ENCODE results near the gene HOXA11.

GRCh38 chr7:27215356-27215755, 30.3 kb upstream of the HOXA11 start:
- TF ChIP-seq ATF1 (CRISPR knock-in tag; IDR thresholded peaks at IDR 0.05): no peak
- TF ChIP-seq, protein P1, sequence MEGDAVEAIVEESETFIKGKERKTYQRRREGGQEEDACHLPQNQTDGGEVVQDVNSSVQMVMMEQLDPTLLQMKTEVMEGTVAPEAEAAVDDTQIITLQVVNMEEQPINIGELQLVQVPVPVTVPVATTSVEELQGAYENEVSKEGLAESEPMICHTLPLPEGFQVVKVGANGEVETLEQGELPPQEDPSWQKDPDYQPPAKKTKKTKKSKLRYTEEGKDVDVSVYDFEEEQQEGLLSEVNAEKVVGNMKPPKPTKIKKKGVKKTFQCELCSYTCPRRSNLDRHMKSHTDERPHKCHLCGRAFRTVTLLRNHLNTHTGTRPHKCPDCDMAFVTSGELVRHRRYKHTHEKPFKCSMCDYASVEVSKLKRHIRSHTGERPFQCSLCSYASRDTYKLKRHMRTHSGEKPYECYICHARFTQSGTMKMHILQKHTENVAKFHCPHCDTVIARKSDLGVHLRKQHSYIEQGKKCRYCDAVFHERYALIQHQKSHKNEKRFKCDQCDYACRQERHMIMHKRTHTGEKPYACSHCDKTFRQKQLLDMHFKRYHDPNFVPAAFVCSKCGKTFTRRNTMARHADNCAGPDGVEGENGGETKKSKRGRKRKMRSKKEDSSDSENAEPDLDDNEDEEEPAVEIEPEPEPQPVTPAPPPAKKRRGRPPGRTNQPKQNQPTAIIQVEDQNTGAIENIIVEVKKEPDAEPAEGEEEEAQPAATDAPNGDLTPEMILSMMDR (IDR thresholded peaks at IDR 0.05): no peak
- TF ChIP-seq SMAD3 (CRISPR knock-in tag; IDR thresholded peaks at IDR 0.05; ENCODE audit: borderline replicate concordance): no peak
- TF ChIP-seq, protein P2, sequence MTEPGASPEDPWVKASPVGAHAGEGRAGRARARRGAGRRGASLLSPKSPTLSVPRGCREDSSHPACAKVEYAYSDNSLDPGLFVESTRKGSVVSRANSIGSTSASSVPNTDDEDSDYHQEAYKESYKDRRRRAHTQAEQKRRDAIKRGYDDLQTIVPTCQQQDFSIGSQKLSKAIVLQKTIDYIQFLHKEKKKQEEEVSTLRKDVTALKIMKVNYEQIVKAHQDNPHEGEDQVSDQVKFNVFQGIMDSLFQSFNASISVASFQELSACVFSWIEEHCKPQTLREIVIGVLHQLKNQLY (CRISPR knock-in tag; IDR thresholded peaks at IDR 0.05): no peak
- no peak for TF ChIP-seq CREM (CRISPR knock-in tag; IDR thresholded peaks at IDR 0.05)
- TF ChIP-seq TCF7 (CRISPR knock-in tag; IDR thresholded peaks at IDR 0.05; ENCODE audit: low read depth): no peak
- TF ChIP-seq, protein P3, sequence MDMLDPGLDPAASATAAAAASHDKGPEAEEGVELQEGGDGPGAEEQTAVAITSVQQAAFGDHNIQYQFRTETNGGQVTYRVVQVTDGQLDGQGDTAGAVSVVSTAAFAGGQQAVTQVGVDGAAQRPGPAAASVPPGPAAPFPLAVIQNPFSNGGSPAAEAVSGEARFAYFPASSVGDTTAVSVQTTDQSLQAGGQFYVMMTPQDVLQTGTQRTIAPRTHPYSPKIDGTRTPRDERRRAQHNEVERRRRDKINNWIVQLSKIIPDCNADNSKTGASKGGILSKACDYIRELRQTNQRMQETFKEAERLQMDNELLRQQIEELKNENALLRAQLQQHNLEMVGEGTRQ (CRISPR knock-in tag; IDR thresholded peaks at IDR 0.05): no peak
- TF ChIP-seq ZSCAN18 (CRISPR knock-in tag; IDR thresholded peaks at IDR 0.05): no peak

All from WTC11 (cell line).